GM10266 (cell line): Measurements from ENCODE around the gene KRT79.
"Not testable (repeated sequence)": the region's sequence is repeated elsewhere in the genome, so short reads cannot be mapped to it uniquely, and the experiment has no call there.

ENCODE experiments used
- DNase-seq: peaks from one replicate; pipeline ENCODE4 v3.0.0; 2012; ENCODE audit errors: extremely low spot score
- TF ChIP-seq, protein P1 (sequence below): IDR thresholded peaks from 2 replicates; pipeline ENCODE4 v1.5.1; 2012; ENCODE audit warnings: mild to moderate bottlenecking, low read depth; ENCODE audit not compliant: control insufficient read depth, insufficient read depth; ENCODE audit errors: missing control alignments

Gene KRT79

DNA sequence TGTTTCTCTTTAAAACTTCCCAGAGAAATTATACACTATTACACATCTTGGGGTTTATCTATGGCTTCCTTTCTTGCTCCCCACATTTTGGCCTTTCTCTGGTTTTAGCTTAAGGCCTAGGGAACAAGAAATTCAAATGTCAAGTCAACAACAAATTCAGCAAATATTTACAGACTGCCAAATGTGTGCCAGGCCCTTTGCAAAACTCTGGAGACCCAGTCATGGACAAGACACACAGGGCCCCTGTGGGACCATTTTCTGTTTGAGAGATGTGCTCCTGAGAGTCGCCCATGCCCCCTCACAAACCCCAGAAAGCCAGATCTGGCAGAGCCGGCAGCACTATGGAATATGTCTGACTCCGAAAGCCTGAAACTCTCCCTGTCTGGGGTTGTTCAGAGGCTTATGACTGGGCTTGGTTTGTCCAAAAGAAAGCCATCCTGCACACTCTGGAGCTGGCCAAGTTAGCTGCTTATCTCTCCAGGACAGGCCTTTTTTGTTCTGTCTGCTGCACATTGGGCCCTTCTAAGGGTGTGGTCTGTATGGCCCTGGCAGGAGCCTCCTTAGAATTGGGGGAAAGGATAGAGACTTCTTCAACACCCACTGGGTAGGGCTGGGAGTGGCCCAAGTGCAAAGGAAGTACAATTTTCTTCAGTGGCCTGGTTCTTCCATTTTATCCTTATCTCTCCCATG lies 37.1 kb downstream of the KRT79 start:
- TF ChIP-seq, protein P1, sequence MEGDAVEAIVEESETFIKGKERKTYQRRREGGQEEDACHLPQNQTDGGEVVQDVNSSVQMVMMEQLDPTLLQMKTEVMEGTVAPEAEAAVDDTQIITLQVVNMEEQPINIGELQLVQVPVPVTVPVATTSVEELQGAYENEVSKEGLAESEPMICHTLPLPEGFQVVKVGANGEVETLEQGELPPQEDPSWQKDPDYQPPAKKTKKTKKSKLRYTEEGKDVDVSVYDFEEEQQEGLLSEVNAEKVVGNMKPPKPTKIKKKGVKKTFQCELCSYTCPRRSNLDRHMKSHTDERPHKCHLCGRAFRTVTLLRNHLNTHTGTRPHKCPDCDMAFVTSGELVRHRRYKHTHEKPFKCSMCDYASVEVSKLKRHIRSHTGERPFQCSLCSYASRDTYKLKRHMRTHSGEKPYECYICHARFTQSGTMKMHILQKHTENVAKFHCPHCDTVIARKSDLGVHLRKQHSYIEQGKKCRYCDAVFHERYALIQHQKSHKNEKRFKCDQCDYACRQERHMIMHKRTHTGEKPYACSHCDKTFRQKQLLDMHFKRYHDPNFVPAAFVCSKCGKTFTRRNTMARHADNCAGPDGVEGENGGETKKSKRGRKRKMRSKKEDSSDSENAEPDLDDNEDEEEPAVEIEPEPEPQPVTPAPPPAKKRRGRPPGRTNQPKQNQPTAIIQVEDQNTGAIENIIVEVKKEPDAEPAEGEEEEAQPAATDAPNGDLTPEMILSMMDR, result no peak
- DNase-seq, result no peak

DNA sequence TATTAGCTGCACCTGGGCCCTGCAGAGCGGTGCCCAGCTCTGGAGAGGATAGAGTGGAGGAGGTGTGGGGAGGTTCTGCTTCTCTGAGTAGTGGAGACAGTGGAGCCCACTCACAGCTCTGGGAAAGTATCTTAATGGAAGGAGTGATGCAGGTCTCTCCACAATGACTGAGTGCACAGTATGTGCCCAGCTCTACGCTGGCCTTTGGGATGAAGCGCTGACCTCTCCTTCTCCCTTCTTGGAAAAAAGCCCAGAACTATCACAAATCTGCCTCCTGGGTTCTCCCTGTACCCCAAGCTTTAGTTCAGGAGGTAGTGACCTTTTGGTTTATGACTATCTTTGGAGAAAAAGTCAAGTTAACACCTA lies 37.7 kb downstream of the KRT79 start:
- TF ChIP-seq, protein P1, result no peak

DNA sequence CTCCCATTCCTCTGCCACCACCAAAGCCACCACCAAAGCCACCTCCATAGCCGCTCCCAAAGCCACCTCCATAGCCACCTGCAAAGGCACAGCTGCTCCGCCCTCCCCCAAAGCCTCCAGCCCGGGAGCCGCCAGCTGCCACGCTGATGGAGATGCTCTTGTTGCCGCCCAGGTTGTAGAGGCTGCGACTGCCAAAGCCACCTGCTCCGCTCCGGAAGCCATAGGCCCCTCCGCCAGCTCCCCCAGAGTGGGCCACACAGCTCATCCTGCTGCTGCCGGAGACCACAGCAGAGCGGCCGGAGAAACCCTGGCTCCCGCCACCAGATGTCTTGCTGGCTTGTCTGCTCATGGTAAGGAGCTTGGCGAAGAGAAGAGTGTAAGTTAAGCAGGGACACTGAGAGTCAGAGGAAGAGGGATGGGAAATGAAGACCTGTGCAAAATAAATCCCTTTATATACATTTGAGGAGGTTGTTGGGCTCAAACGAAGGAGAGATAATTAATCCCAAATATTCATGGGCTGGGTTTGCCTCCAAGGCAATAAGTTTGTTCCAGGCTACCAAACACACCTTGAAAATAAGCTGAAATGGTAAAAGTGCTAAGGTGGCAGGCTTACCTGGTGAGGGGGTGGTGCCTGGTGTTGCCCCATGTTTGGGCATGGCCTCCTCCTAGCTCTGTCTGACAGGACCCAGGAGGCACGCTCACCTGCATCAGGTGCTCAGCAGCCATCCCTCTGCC lies 38.2 kb downstream of the KRT79 start, which contains the start of gene KRT3:
Gene KRT3 (minus strand): TSS at position 424 of the 735 bp plus-strand sequence. CDS start 75 bp downstream, at position 349.
- DNase-seq, result no peak
- TF ChIP-seq, protein P1, result no peak

More for the DNA sequence above, 37.7 kb downstream of the KRT79 start:
- no peak for DNase-seq

DNA sequence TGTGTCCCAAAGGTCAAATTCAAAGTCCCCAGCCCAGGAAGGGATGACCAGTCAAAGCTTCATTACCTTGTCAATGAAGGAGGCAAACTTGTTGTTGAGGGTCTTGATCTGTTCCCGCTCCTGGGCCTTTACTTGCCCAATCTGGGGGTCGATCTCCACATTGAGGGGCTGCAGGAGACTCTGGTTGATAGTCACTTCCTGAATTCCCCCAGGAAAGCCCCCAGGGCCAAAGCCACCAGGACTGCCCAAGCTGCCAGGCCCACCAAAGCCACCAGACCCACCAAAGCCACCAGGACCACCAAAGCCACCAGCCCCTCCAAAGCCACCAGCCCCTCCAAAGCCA lies 38.8 kb downstream of the KRT79 start:
- DNase-seq, result not testable (repeated sequence)

DNA sequence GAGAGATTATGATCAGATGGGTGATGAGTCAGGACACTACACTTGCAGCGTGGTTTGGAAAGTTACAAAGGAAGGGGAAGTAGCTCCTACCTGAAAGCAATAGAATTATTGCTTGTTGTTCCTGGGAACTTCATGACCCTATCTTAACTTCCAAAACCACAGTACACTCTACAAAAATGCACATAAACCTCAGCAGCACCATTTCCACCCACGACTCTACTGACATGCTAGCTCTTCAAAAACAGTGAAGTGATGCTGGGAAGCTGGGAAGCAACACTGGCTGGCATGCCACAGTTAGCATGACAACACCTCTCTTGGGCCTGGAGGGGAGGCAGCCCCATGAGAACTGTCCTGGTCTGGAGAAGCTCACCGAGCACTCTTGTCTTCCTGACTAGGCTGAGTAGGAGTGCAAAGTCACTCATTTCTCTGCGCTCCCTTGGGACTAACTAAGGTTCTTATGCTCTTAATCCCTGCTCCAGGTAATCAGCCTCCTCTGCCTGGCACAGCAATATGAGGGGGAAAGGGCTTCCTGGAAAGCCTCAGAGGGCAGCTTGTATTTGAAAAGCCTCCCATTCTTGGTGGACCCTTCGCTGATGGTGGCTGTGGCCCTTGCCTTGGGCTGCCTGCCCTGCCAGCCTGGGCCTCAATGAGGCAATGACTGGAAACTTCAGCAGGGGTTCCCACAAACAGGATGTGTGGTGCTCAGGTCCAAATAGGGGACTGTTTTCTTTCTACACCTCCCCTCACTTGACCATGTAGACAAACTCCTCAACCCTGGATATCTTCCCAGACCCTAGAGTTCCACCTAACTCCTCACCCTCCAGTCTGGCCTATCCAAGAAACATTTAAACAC lies 39.4 kb downstream of the KRT79 start:
- DNase-seq, result no peak
- TF ChIP-seq, protein P1, result no peak

DNA sequence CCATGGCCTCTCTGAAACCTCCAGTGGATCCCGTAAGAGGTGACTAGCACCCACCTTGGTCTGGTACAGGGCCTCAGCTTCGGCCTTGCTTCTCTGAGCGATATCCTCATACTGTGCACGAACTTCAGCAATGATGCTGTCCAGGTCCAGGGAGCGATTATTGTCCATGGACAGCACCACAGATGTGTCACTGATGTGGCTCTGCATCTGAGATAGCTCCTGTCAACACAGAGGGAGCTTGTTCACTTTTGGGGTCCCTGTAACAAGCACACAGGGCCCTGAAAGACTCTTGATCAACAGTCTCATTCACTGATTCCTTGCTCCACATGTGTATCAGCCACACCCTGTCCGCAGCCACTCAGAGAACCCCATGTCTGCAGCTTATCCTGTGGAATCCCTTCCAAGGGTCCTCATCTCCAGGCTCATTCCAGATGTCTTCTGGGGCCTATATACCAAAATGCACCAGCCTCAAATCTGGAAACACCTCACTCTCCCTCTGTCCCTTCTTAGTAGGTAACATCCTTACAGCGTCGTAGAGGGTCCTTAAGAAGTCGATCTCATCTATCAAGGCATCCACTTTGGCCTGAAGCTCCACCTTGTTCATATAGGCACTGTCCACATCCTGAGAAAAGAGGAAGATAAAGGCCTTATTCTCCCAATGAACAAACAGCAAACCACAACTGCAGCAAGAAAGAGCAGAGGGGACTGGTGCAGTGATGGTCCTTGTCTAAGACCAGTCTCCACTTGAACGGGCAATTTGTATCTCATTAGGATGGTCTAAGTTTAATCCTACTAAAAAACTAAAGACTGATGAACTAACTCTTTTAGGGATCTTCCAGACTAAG lies 41.7 kb downstream of the KRT79 start:
- no peak for DNase-seq
- TF ChIP-seq, protein P1, result no peak

DNA sequence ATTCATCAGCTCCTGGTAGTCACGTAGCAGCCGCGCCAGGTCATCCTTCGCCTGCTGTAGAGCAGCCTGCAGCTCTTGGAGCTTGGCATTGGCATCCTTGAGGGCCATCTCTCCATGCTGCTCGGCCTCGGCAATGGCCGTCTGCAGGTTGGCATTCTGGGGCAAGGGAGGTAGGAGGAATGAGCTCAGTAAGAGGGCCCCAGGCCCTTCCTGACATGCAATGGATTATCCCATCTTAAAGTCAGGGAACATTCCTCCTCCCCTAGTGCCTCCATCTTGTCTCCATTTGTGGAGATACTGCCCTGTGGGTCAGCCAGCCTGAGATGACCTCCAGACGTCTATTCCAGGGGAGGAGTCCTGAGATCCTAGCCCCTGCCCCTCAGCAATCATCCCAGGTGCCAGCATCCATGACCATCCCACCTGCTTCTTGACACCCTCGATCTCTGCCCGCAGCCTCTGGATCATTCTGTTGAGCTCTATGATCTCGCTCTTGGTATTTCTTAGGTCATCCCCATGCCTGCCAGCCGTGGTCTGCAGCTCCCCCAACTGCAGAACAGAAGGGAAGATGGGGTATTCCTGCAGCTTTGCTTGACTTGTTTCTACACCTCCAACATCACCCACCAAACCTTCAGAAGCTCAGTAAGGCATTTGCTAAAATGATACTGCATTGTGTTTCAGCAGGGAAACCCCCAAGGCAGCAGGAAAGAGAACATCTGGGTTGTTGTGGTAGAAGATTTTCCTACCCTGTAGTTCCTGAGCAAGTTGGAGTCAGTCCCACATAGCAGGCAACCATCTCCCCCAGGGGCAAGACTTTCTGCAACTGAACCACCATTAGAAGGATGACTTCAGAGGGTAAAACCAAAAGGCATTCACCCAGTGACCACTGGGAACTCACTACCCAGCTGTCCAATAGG lies 42.6 kb downstream of the KRT79 start:
- DNase-seq, result no peak
- TF ChIP-seq, protein P1, result no peak
